ENCODE measurements around the gene TMEM120B. TPM values are rescaled to one million over a fixed set of nuclear protein-coding genes. Genes with fewer than 3 reads are reported as not detected.
A peak's percentile ranks its signal among the peaks of the same experiment; 100 is the strongest.

TMEM120B gene
- total and polyA plus RNA-seq, 2 of the 13 experiments (the other 11 are each of a cell fraction or from before 2014, with no cell fraction given), result 7.1 to 12.9 TPM

DNA sequence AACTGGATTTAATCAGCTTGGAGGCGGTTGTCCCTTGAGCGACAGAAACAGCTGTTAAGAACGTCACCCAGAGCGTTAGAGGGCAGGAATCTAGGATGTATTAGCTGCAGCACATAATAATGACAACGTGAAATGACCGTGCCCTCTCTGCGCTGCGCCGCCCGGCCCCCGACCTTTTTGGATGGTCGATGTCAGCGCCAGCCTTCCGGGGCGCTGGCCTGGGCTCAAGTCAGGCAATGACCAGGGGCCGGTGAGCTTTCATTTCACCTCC lies 427 bp upstream of the TMEM120B start (continued):
- TF ChIP-seq, protein P1, sequence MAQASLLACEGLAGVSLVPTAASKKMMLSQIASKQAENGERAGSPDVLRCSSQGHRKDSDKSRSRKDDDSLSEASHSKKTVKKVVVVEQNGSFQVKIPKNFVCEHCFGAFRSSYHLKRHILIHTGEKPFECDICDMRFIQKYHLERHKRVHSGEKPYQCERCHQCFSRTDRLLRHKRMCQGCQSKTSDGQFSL (CRISPR knock-in tag; IDR thresholded peaks at IDR 0.05), result 0 out of 2 replicates have a peak, but pooled peaks have one; percentile 31
- no peak for TF ChIP-seq YY1 (IDR thresholded peaks at IDR 0.05; ENCODE audit: insufficient read depth, insufficient replicate concordance, low read depth, low read length)
- TF ChIP-seq CREB1 (IDR thresholded peaks at IDR 0.05), result no peak
- TF ChIP-seq CREB1 (CRISPR knock-in tag; IDR thresholded peaks at IDR 0.05), result 0 out of 2 replicates have a peak, but pooled peaks have one; percentile 38
- 0 out of 2 replicates have a peak, but pooled peaks have one; percentile 7 for TF ChIP-seq ZBTB38 (CRISPR knock-in tag; IDR thresholded peaks at IDR 0.05)
- TF ChIP-seq HMGA1 (CRISPR knock-in tag; conservative IDR thresholded peaks at IDR 0.05), result no peak
- 0 out of 2 replicates have a peak, but pooled peaks have one; percentile 11 for TF ChIP-seq ZNF430 (CRISPR knock-in tag; IDR thresholded peaks at IDR 0.05)
- TF ChIP-seq, protein P2, sequence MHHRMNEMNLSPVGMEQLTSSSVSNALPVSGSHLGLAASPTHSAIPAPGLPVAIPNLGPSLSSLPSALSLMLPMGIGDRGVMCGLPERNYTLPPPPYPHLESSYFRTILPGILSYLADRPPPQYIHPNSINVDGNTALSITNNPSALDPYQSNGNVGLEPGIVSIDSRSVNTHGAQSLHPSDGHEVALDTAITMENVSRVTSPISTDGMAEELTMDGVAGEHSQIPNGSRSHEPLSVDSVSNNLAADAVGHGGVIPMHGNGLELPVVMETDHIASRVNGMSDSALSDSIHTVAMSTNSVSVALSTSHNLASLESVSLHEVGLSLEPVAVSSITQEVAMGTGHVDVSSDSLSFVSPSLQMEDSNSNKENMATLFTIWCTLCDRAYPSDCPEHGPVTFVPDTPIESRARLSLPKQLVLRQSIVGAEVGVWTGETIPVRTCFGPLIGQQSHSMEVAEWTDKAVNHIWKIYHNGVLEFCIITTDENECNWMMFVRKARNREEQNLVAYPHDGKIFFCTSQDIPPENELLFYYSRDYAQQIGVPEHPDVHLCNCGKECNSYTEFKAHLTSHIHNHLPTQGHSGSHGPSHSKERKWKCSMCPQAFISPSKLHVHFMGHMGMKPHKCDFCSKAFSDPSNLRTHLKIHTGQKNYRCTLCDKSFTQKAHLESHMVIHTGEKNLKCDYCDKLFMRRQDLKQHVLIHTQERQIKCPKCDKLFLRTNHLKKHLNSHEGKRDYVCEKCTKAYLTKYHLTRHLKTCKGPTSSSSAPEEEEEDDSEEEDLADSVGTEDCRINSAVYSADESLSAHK (CRISPR knock-in tag; IDR thresholded peaks at IDR 0.05; ENCODE audit: borderline replicate concordance), result no peak
- TF ChIP-seq, protein P3, sequence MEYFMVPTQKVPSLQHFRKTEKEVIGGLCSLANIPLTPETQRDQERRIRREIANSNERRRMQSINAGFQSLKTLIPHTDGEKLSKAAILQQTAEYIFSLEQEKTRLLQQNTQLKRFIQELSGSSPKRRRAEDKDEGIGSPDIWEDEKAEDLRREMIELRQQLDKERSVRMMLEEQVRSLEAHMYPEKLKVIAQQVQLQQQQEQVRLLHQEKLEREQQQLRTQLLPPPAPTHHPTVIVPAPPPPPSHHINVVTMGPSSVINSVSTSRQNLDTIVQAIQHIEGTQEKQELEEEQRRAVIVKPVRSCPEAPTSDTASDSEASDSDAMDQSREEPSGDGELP (IDR thresholded peaks at IDR 0.05; ENCODE audit: borderline replicate concordance, low read depth), result peak; percentile 80; the same call in 1 of the 2 replicates
- no peak for TF ChIP-seq HDAC6 (IDR thresholded peaks at IDR 0.05; ENCODE audit: low read depth, low read length)
- TF ChIP-seq, protein P4, sequence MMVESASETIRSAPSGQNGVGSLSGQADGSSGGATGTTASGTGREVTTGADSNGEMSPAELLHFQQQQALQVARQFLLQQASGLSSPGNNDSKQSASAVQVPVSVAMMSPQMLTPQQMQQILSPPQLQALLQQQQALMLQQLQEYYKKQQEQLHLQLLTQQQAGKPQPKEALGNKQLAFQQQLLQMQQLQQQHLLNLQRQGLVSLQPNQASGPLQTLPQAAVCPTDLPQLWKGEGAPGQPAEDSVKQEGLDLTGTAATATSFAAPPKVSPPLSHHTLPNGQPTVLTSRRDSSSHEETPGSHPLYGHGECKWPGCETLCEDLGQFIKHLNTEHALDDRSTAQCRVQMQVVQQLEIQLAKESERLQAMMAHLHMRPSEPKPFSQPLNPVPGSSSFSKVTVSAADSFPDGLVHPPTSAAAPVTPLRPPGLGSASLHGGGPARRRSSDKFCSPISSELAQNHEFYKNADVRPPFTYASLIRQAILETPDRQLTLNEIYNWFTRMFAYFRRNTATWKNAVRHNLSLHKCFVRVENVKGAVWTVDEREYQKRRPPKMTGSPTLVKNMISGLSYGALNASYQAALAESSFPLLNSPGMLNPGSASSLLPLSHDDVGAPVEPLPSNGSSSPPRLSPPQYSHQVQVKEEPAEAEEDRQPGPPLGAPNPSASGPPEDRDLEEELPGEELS (CRISPR knock-in tag; IDR thresholded peaks at IDR 0.05), result 0 out of 2 replicates have a peak, but pooled peaks have one; percentile 22
- TF ChIP-seq ZNF256 (CRISPR knock-in tag; conservative IDR thresholded peaks at IDR 0.05), result 0 out of 2 replicates have a peak, but pooled peaks have one; percentile 35
- peak; percentile 34; the same call in 1 of the 2 replicates for TF ChIP-seq ZNF605 (CRISPR knock-in tag; IDR thresholded peaks at IDR 0.05)
- TF ChIP-seq, protein P5, sequence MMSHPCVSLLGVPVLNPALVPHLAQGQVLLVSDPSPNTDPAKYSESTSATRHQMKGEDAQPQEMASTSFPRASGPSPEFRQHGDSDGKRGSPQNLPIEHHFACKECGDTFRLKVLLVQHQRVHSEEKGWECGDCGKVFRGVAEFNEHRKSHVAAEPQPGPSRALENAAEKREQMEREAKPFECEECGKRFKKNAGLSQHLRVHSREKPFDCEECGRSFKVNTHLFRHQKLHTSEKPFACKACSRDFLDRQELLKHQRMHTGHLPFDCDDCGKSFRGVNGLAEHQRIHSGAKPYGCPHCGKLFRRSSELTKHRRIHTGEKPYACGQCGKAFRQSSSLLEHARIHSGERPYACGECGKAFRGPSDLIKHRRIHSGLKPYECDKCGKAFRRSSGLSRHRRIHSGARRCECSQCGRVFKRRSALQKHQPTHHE (CRISPR knock-in tag; IDR thresholded peaks at IDR 0.05; ENCODE audit: borderline replicate concordance), result 0 out of 2 replicates have a peak, but pooled peaks have one; percentile 37
- TF ChIP-seq ZNF83 (CRISPR knock-in tag; IDR thresholded peaks at IDR 0.05; ENCODE audit: borderline replicate concordance), result 0 out of 2 replicates have a peak, but pooled peaks have one; percentile 42
- 0 out of 2 replicates have a peak, but pooled peaks have one; percentile 16 for TF ChIP-seq ZNF232 (CRISPR knock-in tag; IDR thresholded peaks at IDR 0.05; ENCODE audit: borderline replicate concordance)
- no peak for TF ChIP-seq RAD21 (CRISPR knock-in tag; IDR thresholded peaks at IDR 0.05)
- TF ChIP-seq, protein P6, sequence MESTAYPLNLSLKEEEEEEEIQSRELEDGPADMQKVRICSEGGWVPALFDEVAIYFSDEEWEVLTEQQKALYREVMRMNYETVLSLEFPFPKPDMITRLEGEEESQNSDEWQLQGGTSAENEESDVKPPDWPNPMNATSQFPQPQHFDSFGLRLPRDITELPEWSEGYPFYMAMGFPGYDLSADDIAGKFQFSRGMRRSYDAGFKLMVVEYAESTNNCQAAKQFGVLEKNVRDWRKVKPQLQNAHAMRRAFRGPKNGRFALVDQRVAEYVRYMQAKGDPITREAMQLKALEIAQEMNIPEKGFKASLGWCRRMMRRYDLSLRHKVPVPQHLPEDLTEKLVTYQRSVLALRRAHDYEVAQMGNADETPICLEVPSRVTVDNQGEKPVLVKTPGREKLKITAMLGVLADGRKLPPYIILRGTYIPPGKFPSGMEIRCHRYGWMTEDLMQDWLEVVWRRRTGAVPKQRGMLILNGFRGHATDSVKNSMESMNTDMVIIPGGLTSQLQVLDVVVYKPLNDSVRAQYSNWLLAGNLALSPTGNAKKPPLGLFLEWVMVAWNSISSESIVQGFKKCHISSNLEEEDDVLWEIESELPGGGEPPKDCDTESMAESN (CRISPR knock-in tag; conservative IDR thresholded peaks at IDR 0.05), result no peak
- TF ChIP-seq JUNB (CRISPR knock-in tag; IDR thresholded peaks at IDR 0.05; ENCODE audit: borderline replicate concordance), result no peak
- TF ChIP-seq ZKSCAN8 (CRISPR knock-in tag; IDR thresholded peaks at IDR 0.05; ENCODE audit: borderline replicate concordance), result 0 out of 2 replicates have a peak, but pooled peaks have one; percentile 9
- TF ChIP-seq SOX5 (CRISPR knock-in tag; IDR thresholded peaks at IDR 0.05; ENCODE audit: borderline replicate concordance), result 0 out of 2 replicates have a peak, but pooled peaks have one; percentile 4
